OCI-LY7 (cell line): ENCODE measurements around the gene RPS15. TPM values are rescaled to one million over a fixed set of nuclear protein-coding genes. Genes with fewer than 3 reads are reported as not detected.

Source experiments
- BruUV-seq: library from RNA; stranded (reverse); fragments of 400-500 nt; replicated peaks from 2 replicates; lab custom pipeline; 2021; lab: Mats Ljungman, UMichigan
- CTCF ChIA-PET: fragments of 300-600 bp; sonication (Branson Sonifier 250); formaldehyde crosslinking; loops from one replicate; lab custom pipeline; 2022; ENCODE audit warnings: antibody characterized with exemption; ENCODE audit not compliant: unreplicated experiment; lab: Charles Lee
- POLR2A ChIA-PET: fragments of 300-600 bp; sonication (Branson Sonifier 250); formaldehyde crosslinking; loops from one replicate; lab custom pipeline; 2022; ENCODE audit warnings: antibody characterized with exemption; lab: Charles Lee
- DNase-seq: peaks from one replicate; pipeline ENCODE4 v3.0.0-alpha.2; 2015; ENCODE audit warnings: low spot score
- H2AFZ ChIP-seq: fragments of 200-600 bp; sonication (generic), shearing (Covaris generic); 2 replicates; pipeline ENCODE4 v1.6.1; 2014; ENCODE audit warnings: mild to moderate bottlenecking, antibody characterized with exemption, low read length, moderate library complexity
- H3K27ac ChIP-seq: fragments of 200-600 bp; sonication (generic); 2 replicates; pipeline ENCODE4 v1.5.1; 2014; ENCODE audit warnings: mixed run types, low read depth, mild to moderate bottlenecking, moderate library complexity, low read length, inconsistent platforms; ENCODE audit not compliant: poor library complexity, severe bottlenecking
- H3K36me3 ChIP-seq: fragments of 200-600 bp; sonication (generic); 2 replicates; pipeline ENCODE4 v1.6.1; 2014; ENCODE audit warnings: mild to moderate bottlenecking, antibody characterized with exemption, low read length, moderate library complexity, mixed read lengths; ENCODE audit not compliant: insufficient read depth
- H3K4me1 ChIP-seq: fragments of 200-600 bp; sonication (generic); 2 replicates; pipeline ENCODE4 v1.5.1; 2014; ENCODE audit warnings: mild to moderate bottlenecking, low read length; ENCODE audit not compliant: insufficient read depth, poor library complexity, severe bottlenecking
- H3K4me2 ChIP-seq: fragments of 200-600 bp; sonication (generic); 2 replicates; pipeline ENCODE4 v1.6.1; 2014; ENCODE audit warnings: mild to moderate bottlenecking, low read length
- H3K4me3 ChIP-seq: fragments of 200-600 bp; sonication (generic); 2 replicates; pipeline ENCODE4 v1.5.1; 2014; ENCODE audit warnings: mild to moderate bottlenecking, low read depth, low read length; ENCODE audit not compliant: poor library complexity, severe bottlenecking
- H3K79me2 ChIP-seq: fragments of 200-600 bp; sonication (generic); 2 replicates; pipeline ENCODE4 v1.6.1; 2016; ENCODE audit warnings: low read depth, mild to moderate bottlenecking, low read length, moderate library complexity, mixed read lengths; ENCODE audit not compliant: insufficient read depth
- H3K9me2 ChIP-seq: fragments of 200-600 bp; sonication (generic); 2 replicates; pipeline ENCODE4 v1.6.1; 2016; ENCODE audit warnings: mild to moderate bottlenecking, low read length, mixed read lengths; ENCODE audit not compliant: insufficient read depth
- H3K9me3 ChIP-seq: fragments of 200-600 bp; sonication (generic); 2 replicates; pipeline ENCODE4 v1.6.1; 2014; ENCODE audit warnings: mild to moderate bottlenecking, mixed run types, low read length, mixed read lengths
- H4K20me1 ChIP-seq: fragments of 200-600 bp; sonication (generic); 2 replicates; pipeline ENCODE4 v1.6.1; 2014; ENCODE audit warnings: mild to moderate bottlenecking, antibody characterized with exemption, low read length, moderate library complexity, mixed read lengths; ENCODE audit not compliant: insufficient read depth
- CTCF ChIP-seq: fragments of 200-600 bp; sonication (generic); conservative IDR thresholded peaks from 2 replicates; pipeline ENCODE4 v1.5.1; 2014; ENCODE audit warnings: mild to moderate bottlenecking, antibody characterized with exemption, low read length, moderate library complexity, mixed read lengths
- EZH2phosphoT487 ChIP-seq: fragments of 200-600 bp; sonication (generic); IDR thresholded peaks from 2 replicates; pipeline ENCODE4 v1.6.1; 2018; ENCODE audit warnings: low read depth, borderline replicate concordance, mild to moderate bottlenecking, mixed run types, antibody characterized with exemption, low read length, moderate library complexity, mixed read lengths
- intact Hi-C: fragments of 100-400 bp; cut with micrococcal nuclease; formaldehyde crosslinking; loops from one replicate; pipeline ENCODE4 v1.10.0; 2022; ENCODE audit not compliant: unreplicated experiment
- total RNA-seq, 2 experiments: library from RNA; depleted of rRNA in 1 of 2; stranded (reverse); fragments of >200 nt in 1 of 2; shearing (Covaris generic) in 1 of 2; gene quantifications; 2 replicates each; pipeline ENCODE4 v1.2.3, GENCODE V29; 2014 to 2022

Gene RPS15
- total RNA-seq, 2 experiments from 2014 or later: 1,860 to 2,068 TPM

- Histone ChIP-seq H3K9me2 (no peaks in the 10 kb centered on the region), H3K79me2 (no peaks in the 10 kb centered on the region), H2AFZ (no peak overlapping the region), H3K4me3 (no peak overlapping the region), H3K27ac (no peak overlapping the region), H3K36me3 (peaks cover 78% of the 10 kb centered on the region), H4K20me1 (no peaks in the 10 kb centered on the region), H3K4me2 (no peak overlapping the region), H3K4me1 (peaks cover 4% of the 10 kb centered on the region), H3K9me3 (no peaks in the 10 kb centered on the region)
- no TSS peak for BruUV-seq
- ChIA-PET POLR2A (no interaction called here), CTCF (no interaction called here)
- TF ChIP-seq EZH2phosphoT487 (no peak), CTCF (no peak)
- DNase-seq: no peak
- intact Hi-C loops: no loop called here
Measured at GRCh38 chr19:1432507-1432887, 5.7 kb upstream of the RPS15 start.

GRCh38 chr19:1433119-1434039 lies 4.8 kb upstream of the RPS15 start:
- no peaks in the 10 kb centered on the region for H3K9me2 ChIP-seq
- no peak overlapping the region for H2AFZ ChIP-seq
- DNase-seq: no peak
- no peak overlapping the region for H3K27ac ChIP-seq
- no peaks in the 10 kb centered on the region for H4K20me1 ChIP-seq
- no peak overlapping the region for H3K4me3 ChIP-seq
- no TSS peak for BruUV-seq
- peaks cover 70% of the 10 kb centered on the region for H3K36me3 ChIP-seq
- H3K79me2 ChIP-seq: peaks cover 2% of the 10 kb centered on the region
- peaks cover 9% of the 10 kb centered on the region for H3K4me1 ChIP-seq
- H3K4me2 ChIP-seq: no peak overlapping the region
- POLR2A ChIA-PET: no interaction called here
- TF ChIP-seq CTCF (no peak), EZH2phosphoT487 (no peak)
- CTCF ChIA-PET: no interaction called here
- intact Hi-C loops: no loop called here
- H3K9me3 ChIP-seq: no peaks in the 10 kb centered on the region

GRCh38 chr19:1434040-1434366 lies 4.2 kb upstream of the RPS15 start:
- no TSS peak for BruUV-seq
- Histone ChIP-seq H3K4me1 (peaks cover 9% of the 10 kb centered on the region), H3K9me3 (no peaks in the 10 kb centered on the region), H3K4me2 (no peak overlapping the region), H3K27ac (no peak overlapping the region), H3K9me2 (no peaks in the 10 kb centered on the region), H3K79me2 (peaks cover 8% of the 10 kb centered on the region), H3K36me3 (peaks cover 70% of the 10 kb centered on the region), H4K20me1 (no peaks in the 10 kb centered on the region), H2AFZ (no peak overlapping the region), H3K4me3 (no peak overlapping the region)
- intact Hi-C loops: no loop called here
- no peak for TF ChIP-seq CTCF
- no peak for TF ChIP-seq EZH2phosphoT487
- ChIA-PET CTCF (no interaction called here), POLR2A (no interaction called here)
- DNase-seq: no peak
